ENCODE data around the gene JADE2. TPM values are rescaled to one million over a fixed set of nuclear protein-coding genes. Genes with fewer than 3 reads are reported as not detected.
"Not testable (repeated sequence)": the region's sequence is repeated elsewhere in the genome, so short reads cannot be mapped to it uniquely, and the experiment has no call there.

JADE2 gene
- total RNA-seq, 1 donor from 2014 or later, result 81.3 TPM

DNA sequence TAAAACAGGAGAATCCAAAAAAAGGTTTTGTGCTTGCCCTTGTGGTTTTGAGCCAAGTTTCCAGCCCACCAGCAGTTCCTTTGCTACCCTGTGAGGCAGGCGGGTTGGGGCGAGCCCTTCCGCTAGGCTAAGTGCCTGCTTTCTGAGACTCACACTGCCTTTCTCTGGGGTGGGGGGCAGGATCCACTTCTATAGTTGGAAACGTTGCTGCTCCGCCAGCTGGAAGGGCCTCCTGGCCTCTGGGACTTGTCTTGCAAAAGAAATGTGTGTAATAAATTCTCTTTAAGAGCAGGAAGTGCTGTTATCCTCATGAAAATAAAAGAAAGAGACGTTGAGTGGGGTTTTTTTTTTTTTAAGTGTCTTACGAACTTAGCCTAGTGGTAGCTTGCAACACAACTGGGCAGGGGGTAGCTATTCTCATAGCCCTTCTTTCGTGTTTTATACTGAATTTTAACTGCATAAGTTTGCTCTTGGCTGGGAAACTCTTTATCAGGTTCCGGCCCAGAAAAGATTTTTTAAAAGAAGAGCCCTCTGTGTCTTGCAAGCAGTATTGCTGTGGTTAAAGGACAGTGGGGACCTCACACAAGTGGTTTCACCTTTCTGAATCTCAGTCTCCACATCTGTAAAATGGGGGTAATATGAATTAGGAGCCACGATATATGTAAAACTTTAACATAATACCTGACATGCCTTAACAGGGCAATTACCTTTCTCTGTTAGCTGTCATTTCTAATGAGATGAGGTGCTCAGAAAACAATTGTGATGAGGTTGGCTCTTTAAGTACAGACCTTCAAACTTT is 19.8 kb downstream of the JADE2 start:
- Mint-ChIP-seq H3K27ac (peak overlapping the region; percentile 97), H3K4me1 (peaks cover 39% of the 10 kb centered on the region), H3K36me3 (ENCODE audit: low read depth) (peaks cover 49% of the 10 kb centered on the region), H3K4me3 (peak overlapping the region; percentile 86), H3K27me3 (no peaks in the 10 kb centered on the region), H3K9me3 (no peaks in the 10 kb centered on the region)
- DNase-seq, result peak; percentile 70
- intact Hi-C loops (cut with micrococcal nuclease), result loop anchor here (1.0 kb wide), 1 partner anchor 10 kb away; no protein-coding TSS in a partner anchor

- no peak for DNase-seq
- H3K27me3 Mint-ChIP-seq, result no peaks in the 10 kb centered on the region
- peaks cover 49% of the 10 kb centered on the region for H3K36me3 Mint-ChIP-seq (ENCODE audit: low read depth)
- intact Hi-C loops (cut with micrococcal nuclease), result no loop called here
- H3K4me1 Mint-ChIP-seq, result peaks cover 43% of the 10 kb centered on the region
- H3K27ac Mint-ChIP-seq, result peak overlapping the region; percentile 8
- no peak overlapping the region for H3K4me3 Mint-ChIP-seq
- no peaks in the 10 kb centered on the region for H3K9me3 Mint-ChIP-seq
These were observed 21.6 kb downstream of the JADE2 start for GRCh38 chr5:134547066-134547465.

- Mint-ChIP-seq H3K36me3 (ENCODE audit: low read depth) (peaks cover 51% of the 10 kb centered on the region), H3K27me3 (no peaks in the 10 kb centered on the region), H3K4me3 (no peak overlapping the region), H3K9me3 (no peaks in the 10 kb centered on the region), H3K4me1 (peaks cover 43% of the 10 kb centered on the region), H3K27ac (peak overlapping the region; percentile 63)
- intact Hi-C loops (cut with micrococcal nuclease), result no loop called here
- DNase-seq, result no peak
These were observed 22.1 kb downstream of the JADE2 start for GRCh38 chr5:134547579-134547978.

GRCh38 chr5:134547999-134548658 is 22.7 kb downstream of the JADE2 start:
- DNase-seq, result no peak
- Mint-ChIP-seq H3K4me3 (no peak overlapping the region), H3K36me3 (ENCODE audit: low read depth) (peaks cover 55% of the 10 kb centered on the region), H3K4me1 (peaks cover 43% of the 10 kb centered on the region), H3K27me3 (no peaks in the 10 kb centered on the region), H3K9me3 (no peaks in the 10 kb centered on the region), H3K27ac (peak overlapping the region; percentile 63)
- intact Hi-C loops (cut with micrococcal nuclease), result no loop called here

DNA sequence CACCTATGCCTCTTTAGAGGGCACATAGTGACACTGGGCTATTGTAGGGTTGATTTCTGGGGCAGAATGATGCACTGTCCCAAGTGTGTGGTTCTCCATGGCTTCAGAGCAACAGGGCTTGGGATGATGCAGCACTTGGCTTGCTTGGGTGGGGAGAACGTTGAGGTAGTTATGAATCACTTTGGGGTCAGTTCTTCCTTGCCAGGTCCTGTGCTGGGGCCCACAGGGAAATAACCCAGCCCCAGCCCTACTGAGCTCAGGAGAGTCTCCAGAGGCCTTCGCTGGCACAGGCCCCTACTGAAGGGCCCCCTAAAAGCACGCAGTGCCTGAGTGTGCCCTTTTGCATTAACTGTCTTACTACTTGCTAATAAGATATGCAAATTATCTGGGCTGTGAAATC is 24.2 kb downstream of the JADE2 start:
- Mint-ChIP-seq H3K4me1 (peaks cover 38% of the 10 kb centered on the region), H3K9me3 (no peaks in the 10 kb centered on the region), H3K4me3 (no peak overlapping the region), H3K27me3 (no peaks in the 10 kb centered on the region), H3K36me3 (ENCODE audit: low read depth) (peaks cover 59% of the 10 kb centered on the region), H3K27ac (no peak overlapping the region)
- no peak for DNase-seq
- intact Hi-C loops (cut with micrococcal nuclease), result no loop called here

- Mint-ChIP-seq H3K4me3 (no peak overlapping the region), H3K4me1 (peaks cover 37% of the 10 kb centered on the region), H3K27me3 (no peaks in the 10 kb centered on the region), H3K9me3 (no peaks in the 10 kb centered on the region), H3K27ac (peak overlapping the region; percentile 57), H3K36me3 (ENCODE audit: low read depth) (peaks cover 62% of the 10 kb centered on the region)
- intact Hi-C loops (cut with micrococcal nuclease), result no loop called here
- DNase-seq, result no peak
These were observed 25.1 kb downstream of the JADE2 start for GRCh38 chr5:134550271-134551214.

GRCh38 chr5:134551901-134552300 is 26.4 kb downstream of the JADE2 start:
- no peak for DNase-seq
- Mint-ChIP-seq H3K4me1 (peaks cover 44% of the 10 kb centered on the region), H3K27me3 (no peaks in the 10 kb centered on the region), H3K36me3 (ENCODE audit: low read depth) (peaks cover 68% of the 10 kb centered on the region), H3K27ac (peak overlapping the region; percentile 80), H3K9me3 (no peaks in the 10 kb centered on the region), H3K4me3 (no peak overlapping the region)
- intact Hi-C loops (cut with micrococcal nuclease), result no loop called here

DNA sequence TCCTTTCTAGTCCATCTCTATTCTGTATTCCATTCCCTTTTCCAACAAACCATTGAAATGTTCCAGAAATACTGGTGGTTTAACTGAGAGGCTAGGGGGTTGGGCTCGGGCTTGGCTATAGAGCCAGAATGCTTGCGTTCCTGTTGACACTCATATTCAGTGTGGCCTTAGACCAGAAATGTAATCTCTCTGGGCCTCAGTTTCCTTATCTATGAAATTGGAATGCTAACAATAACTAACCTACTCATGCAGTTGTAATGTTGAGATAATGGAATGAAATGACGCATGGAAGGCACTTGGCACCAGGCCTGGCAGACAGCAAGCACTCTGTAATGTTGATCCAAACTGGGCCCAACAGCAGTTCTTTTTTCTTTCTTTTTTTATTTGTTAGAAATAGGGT is 26.8 kb downstream of the JADE2 start:
- H3K4me1 Mint-ChIP-seq, result peaks cover 45% of the 10 kb centered on the region
- no peaks in the 10 kb centered on the region for H3K9me3 Mint-ChIP-seq
- H3K36me3 Mint-ChIP-seq (ENCODE audit: low read depth), result peaks cover 67% of the 10 kb centered on the region
- H3K27ac Mint-ChIP-seq, result no peak overlapping the region
- no peaks in the 10 kb centered on the region for H3K27me3 Mint-ChIP-seq
- no peak for DNase-seq
- intact Hi-C loops (cut with micrococcal nuclease), result no loop called here
- H3K4me3 Mint-ChIP-seq, result no peak overlapping the region

DNA sequence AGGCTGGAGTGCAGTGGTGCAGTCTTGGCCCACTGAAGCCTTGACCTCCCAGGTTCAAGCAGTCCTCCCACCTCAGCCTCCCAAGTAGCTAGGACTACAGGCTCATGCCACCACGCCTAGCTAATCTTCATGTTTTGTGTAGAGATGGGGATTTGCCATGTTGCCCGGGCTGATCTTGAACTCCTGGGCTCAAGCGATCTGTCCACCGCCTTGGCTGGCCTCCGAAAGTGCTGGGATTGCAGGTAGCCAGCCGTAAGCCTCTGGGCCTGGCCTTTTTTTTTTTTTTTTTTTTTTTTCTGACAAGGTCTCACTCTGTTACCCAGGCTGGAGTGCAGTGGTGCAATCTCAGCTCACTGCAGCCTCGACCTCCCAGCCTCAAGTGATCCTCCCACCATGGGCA is 27.2 kb downstream of the JADE2 start:
- Mint-ChIP-seq H3K36me3 (ENCODE audit: low read depth) (peaks cover 65% of the 10 kb centered on the region), H3K4me1 (peaks cover 45% of the 10 kb centered on the region)
- intact Hi-C loops (cut with micrococcal nuclease); H3K27me3 Mint-ChIP-seq; H3K4me3 Mint-ChIP-seq; DNase-seq; H3K9me3 Mint-ChIP-seq; H3K27ac Mint-ChIP-seq: not testable (repeated sequence)

GRCh38 chr5:134553821-134554267 is 28.4 kb downstream of the JADE2 start:
- Mint-ChIP-seq H3K4me1 (peaks cover 44% of the 10 kb centered on the region), H3K4me3 (no peak overlapping the region), H3K27ac (peak overlapping the region; percentile 97), H3K27me3 (no peaks in the 10 kb centered on the region), H3K9me3 (no peaks in the 10 kb centered on the region), H3K36me3 (ENCODE audit: low read depth) (peaks cover 60% of the 10 kb centered on the region)
- DNase-seq, result no peak
- intact Hi-C loops (cut with micrococcal nuclease), result no loop called here

GRCh38 chr5:134554319-134555222 is 29.1 kb downstream of the JADE2 start:
- peak overlapping the region; percentile 97 for H3K27ac Mint-ChIP-seq
- H3K4me3 Mint-ChIP-seq, result peak overlapping the region; percentile 80
- no peaks in the 10 kb centered on the region for H3K27me3 Mint-ChIP-seq
- peaks cover 58% of the 10 kb centered on the region for H3K36me3 Mint-ChIP-seq (ENCODE audit: low read depth)
- H3K9me3 Mint-ChIP-seq, result no peaks in the 10 kb centered on the region
- intact Hi-C loops (cut with micrococcal nuclease), result loop anchor here (1.0 kb wide), 1 partner anchor 9 kb away; no protein-coding TSS in a partner anchor
- H3K4me1 Mint-ChIP-seq, result peaks cover 41% of the 10 kb centered on the region
- peak; percentile 72 for DNase-seq

- no peaks in the 10 kb centered on the region for H3K27me3 Mint-ChIP-seq
- H3K4me3 Mint-ChIP-seq, result peak overlapping the region; percentile 80
- DNase-seq, result peak; percentile 65
- peaks cover 60% of the 10 kb centered on the region for H3K36me3 Mint-ChIP-seq (ENCODE audit: low read depth)
- intact Hi-C loops (cut with micrococcal nuclease), result loop anchor here (1.0 kb wide), 1 partner anchor 10 kb away; no protein-coding TSS in a partner anchor
- H3K4me1 Mint-ChIP-seq, result peaks cover 38% of the 10 kb centered on the region
- peak overlapping the region; percentile 97 for H3K27ac Mint-ChIP-seq
- no peaks in the 10 kb centered on the region for H3K9me3 Mint-ChIP-seq
These were observed 29.9 kb downstream of the JADE2 start for GRCh38 chr5:134555223-134555889.

Data from activated CD4-positive, alpha-beta T cell treated with anti-CD3 and anti-CD28 coated beads, Interleukin-2, amount 10 ng/mL, durations not matched to agents 24 days and 14 days (primary cell).